ENCODE data around the gene POLG.
"Not testable (repeated sequence)": the region's sequence is repeated elsewhere in the genome, so short reads cannot be mapped to it uniquely, and the experiment has no call there.

The POLG gene

GRCh38 chr15:89323825-89324224 is 10.8 kb downstream of the POLG start:
- DNase-seq: no peak

GRCh38 chr15:89322822-89323221 is 11.8 kb downstream of the POLG start:
- no peak for DNase-seq

DNA sequence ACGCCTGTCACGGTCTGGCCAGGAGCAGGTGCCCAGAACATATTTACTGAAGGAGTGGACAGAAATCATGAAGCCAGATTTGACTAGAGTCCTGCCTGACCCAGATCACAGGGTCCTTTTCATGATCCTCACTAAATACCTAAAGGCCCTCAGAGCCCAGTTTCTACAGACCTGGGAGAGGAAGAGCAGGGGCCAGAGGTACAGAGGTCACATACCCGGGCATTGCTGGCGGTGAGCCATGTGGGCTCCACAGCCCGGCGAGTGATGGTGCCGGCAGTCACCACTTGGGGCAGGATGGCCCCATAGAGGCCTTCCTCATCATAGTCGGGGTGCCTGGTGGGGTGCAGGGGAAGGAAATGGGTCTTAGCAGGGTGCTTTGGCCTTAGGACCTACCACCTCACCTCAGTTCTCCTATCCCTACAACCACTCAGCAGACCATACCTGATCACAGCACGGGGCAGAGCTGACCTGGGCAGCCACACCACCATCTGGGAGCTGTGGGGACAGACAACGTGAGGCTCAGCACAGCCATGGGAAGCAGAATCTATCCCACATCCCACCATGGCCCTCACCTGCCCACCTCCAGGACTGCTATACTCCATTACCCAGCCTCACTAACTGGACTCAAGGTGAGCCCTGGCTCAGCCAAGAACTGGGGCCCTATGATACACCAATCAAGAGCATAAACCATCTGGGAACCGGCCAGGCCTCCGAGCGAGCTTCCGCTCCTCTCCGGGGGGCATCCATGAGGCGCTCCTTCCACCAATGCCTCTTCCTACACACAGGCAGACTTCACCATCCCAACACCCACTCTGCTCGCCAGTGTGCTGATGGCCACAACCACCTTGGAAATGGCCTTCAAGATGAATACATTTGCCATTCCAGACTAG is 12.9 kb downstream of the POLG start:
- no peak for DNase-seq

DNA sequence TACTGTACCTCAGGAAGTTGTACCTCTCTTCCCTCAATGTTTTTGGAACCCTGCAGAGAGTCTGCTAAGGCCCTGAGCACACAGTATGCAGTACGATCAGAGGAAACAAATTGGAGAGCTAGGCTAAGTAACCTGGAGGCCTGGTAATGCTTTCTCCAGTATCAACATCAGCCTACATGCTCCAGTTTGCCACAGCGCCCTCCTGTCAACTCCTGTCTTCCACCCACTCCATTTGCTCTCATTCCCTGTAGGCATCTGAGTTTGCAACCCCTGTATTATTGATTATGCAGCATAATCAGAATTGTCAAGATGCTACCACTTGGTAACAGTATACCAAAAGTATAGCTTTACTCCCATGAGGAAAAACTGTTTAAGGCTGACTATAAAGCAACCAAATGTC is 14.4 kb downstream of the POLG start:
- no peak for DNase-seq

GRCh38 chr15:89319678-89320077 is 14.9 kb downstream of the POLG start:
- DNase-seq: no peak

GRCh38 chr15:89317186-89317720 is 17.4 kb downstream of the POLG start:
- no peak for DNase-seq

DNA sequence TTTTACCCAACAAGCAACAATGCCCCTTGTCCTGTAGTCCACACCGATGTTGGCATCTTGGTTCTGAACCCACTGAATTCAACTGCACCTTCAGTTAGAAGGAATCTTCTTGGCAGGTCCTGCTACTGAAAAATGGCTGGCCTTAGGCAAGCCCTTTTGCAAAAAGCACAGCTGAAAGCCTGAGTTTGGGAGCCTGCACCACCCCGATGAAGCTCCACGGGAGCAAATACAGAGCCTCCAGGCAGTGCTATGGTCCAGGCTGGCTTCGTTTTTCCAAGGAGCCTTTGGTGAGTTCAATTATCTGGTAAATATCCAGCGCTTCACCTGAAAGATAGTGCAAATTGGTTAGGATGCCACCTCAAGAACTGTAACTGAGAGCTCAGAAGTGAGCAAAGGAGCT is 18.1 kb downstream of the POLG start:
- no peak for DNase-seq

- no peak for DNase-seq
These were observed 19.2 kb downstream of the POLG start for GRCh38 chr15:89315375-89315929.

- DNase-seq: no peak
These were observed 24.6 kb downstream of the POLG start for GRCh38 chr15:89309993-89310392.

DNA sequence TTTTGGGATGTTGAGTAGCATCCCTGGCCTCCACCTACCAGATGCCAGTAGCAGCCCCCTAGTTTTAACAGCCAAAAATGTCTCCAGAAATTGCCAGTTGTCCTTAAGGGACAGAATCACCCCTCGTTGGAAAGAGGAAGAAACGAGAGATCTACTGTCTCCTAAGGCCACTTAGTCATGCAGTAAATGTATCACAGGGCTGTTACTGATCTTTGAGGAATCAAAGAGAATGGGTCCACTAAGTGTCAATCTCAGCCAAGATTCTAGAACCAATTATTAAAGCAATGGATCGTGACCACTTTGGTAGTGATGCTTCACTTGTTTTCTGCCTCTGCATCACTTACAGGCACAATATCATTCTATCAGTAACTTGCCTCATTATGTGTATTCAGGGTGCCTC is 26.4 kb downstream of the POLG start:
- no peak for DNase-seq

- DNase-seq: no peak
These were observed 26.8 kb downstream of the POLG start for GRCh38 chr15:89307791-89308190.

DNA sequence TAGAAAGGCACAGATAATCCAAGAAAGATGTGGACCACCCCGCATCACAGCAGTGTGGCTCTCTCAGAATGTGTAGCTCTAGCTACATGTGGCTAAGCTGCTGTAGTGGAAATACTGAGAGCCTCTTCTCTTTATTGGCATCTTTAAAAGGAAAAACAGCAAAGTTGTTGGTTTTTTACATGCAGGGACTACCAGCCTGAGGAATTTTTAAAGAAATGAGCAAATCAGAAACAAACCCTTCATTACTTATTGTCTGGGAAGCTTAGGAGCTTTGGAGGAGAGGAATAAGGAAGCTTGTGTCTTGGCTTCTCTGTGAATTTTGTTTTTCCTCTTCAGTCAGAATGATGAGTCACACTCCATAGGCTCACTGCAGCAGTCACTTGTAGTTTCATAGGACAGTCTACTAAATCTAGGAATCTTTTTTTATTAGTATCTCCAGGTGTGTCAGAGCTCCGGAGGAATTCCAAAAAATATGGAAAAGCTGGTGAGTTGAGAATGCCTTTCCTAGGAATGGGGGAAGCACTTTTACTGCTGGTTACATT is 27.5 kb downstream of the POLG start:
- DNase-seq: no peak

- DNase-seq: no peak
These were observed 29.2 kb downstream of the POLG start for GRCh38 chr15:89305395-89305794.

DNA sequence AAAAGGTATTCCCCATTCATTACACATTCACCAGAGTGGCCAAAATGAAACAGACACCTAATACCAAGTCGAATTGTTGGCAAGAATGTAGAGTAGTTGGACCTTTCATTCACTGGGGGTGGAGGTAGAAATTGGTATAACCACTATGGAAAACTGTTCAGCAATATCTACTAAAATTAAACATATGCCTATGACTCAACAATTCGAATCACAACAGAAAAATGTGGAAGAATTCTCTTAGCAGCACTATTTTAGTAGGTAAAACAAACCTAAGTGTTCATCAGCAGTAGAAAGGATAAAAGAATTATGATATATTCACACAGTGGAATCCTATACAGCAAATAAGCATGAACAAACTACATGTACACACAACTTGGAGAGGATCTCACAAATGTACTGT is 30.6 kb downstream of the POLG start:
- DNase-seq: no peak

DNA sequence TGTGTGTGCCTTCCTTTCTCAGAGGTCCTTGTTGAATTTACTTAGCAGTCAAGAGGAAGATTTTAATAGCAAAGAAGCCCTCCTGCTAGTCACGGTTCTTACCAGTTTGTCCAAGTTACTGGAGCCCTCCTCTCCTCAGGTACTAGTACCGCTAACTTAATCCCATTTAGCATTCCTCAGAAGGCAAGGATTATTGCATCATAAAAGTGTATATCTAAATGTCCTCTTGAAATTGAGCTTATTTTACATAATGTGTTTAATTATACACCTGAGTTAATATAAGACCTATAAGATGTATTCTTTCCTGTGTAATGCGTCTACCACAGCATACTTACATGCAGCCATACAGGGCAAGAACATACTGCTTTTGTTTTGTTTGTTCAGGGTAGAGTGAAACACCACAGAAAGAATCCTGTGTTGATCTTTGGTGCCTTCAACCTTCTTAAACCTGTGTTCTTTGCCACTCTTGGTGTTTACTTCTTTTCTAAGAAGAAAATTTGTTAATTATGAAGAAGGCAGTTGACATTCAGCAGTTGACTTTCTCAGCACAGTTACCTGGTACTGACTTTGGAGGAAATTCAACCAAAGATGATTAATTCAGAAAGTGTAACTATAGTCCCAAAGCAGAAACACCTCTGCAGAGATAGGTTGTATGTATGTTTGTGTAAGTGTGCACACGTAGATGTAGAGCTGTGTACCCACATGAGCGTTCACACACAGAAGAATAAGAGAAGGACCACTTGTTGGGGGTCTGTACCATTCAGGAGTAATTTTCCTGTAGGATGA is 33.1 kb downstream of the POLG start:
- DNase-seq: no peak

GRCh38 chr15:89299896-89300295 is 34.7 kb downstream of the POLG start:
- no peak for DNase-seq

GRCh38 chr15:89293012-89293411 is 41.6 kb downstream of the POLG start:
- DNase-seq: no peak

GRCh38 chr15:89291934-89292438 is 42.6 kb downstream of the POLG start:
- no peak for DNase-seq

GRCh38 chr15:89283201-89283600 is 51.4 kb downstream of the POLG start:
- DNase-seq: no peak

- no peak for DNase-seq
These were observed 52.0 kb downstream of the POLG start for GRCh38 chr15:89282631-89283030.

GRCh38 chr15:89278307-89278706 is 56.3 kb downstream of the POLG start:
- DNase-seq: no peak

GRCh38 chr15:89277281-89277680 is 57.3 kb downstream of the POLG start:
- DNase-seq: not testable (repeated sequence)
